ENCODE measurements around the gene PRC1.

DNA sequence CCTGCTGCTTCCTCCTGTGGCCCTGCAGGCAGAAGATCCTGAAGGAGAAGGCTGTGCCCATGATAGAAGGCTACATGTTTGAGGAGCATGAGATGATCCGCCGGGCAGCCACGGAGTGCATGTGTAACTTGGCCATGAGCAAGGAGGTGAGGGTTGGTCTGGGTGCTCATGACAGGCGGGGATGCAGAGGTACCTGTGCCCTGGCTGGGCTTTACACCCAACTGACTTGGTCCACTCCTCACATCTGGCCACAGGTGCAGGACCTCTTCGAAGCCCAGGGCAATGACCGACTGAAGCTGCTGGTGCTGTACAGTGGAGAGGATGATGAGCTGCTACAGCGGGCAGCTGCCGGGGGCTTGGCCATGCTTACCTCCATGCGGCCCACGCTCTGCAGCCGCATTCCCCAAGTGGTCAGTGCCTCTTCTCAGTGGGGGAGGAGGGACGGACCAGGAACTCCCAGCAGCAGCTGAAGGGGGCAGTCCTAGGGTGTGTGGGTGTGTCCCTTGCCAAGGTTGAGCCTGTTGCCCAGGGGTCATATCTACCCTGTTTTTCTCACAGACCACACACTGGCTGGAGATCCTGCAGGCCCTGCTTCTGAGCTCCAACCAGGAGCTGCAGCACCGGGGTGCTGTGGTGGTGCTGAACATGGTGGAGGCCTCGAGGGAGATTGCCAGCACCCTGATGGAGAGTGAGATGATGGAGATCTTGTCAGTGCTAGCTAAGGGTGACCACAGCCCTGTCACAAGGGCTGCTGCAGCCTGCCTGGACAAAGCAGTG, 41.2 kb downstream of the PRC1 start:
- TF ChIP-seq, protein P1, sequence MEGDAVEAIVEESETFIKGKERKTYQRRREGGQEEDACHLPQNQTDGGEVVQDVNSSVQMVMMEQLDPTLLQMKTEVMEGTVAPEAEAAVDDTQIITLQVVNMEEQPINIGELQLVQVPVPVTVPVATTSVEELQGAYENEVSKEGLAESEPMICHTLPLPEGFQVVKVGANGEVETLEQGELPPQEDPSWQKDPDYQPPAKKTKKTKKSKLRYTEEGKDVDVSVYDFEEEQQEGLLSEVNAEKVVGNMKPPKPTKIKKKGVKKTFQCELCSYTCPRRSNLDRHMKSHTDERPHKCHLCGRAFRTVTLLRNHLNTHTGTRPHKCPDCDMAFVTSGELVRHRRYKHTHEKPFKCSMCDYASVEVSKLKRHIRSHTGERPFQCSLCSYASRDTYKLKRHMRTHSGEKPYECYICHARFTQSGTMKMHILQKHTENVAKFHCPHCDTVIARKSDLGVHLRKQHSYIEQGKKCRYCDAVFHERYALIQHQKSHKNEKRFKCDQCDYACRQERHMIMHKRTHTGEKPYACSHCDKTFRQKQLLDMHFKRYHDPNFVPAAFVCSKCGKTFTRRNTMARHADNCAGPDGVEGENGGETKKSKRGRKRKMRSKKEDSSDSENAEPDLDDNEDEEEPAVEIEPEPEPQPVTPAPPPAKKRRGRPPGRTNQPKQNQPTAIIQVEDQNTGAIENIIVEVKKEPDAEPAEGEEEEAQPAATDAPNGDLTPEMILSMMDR (IDR thresholded peaks at IDR 0.05; ENCODE audit: low read depth, low read length): no peak
- no peak for TF ChIP-seq EZH2phosphoT487 (IDR thresholded peaks at IDR 0.05; ENCODE audit: low read depth)
